ENCODE measurements around the gene MKLN1.

DNA sequence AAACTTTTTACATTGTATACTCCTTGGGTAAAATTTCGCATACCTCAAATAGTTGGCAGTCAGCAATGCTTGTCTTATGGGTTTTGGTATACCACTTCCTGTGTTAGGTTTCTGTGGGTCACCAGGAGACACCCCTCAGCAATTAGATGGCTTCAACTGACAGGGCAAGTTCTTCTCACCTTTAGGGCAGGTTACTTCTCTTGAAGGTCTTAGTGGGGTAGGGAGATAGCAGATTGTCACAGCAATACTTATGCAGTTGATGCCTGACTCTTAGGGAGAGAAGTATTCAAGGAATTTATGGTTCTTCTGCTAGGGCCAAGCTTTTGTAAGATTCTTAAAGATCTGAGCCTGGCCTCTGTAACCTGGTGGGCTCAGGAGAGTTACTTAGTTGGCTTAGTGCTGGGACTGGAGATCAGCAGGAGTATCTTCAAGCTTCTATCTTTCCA lies 42.9 kb downstream of the MKLN1 start:
- TF ChIP-seq, protein P1, sequence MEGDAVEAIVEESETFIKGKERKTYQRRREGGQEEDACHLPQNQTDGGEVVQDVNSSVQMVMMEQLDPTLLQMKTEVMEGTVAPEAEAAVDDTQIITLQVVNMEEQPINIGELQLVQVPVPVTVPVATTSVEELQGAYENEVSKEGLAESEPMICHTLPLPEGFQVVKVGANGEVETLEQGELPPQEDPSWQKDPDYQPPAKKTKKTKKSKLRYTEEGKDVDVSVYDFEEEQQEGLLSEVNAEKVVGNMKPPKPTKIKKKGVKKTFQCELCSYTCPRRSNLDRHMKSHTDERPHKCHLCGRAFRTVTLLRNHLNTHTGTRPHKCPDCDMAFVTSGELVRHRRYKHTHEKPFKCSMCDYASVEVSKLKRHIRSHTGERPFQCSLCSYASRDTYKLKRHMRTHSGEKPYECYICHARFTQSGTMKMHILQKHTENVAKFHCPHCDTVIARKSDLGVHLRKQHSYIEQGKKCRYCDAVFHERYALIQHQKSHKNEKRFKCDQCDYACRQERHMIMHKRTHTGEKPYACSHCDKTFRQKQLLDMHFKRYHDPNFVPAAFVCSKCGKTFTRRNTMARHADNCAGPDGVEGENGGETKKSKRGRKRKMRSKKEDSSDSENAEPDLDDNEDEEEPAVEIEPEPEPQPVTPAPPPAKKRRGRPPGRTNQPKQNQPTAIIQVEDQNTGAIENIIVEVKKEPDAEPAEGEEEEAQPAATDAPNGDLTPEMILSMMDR (IDR thresholded peaks at IDR 0.05; ENCODE audit: low read depth, low read length, missing input control): no peak
- no peak for TF ChIP-seq MAX (IDR thresholded peaks at IDR 0.05)
- no peak for TF ChIP-seq RAD21 (IDR thresholded peaks at IDR 0.05)
- no peak for TF ChIP-seq JUND (IDR thresholded peaks at IDR 0.05)
- no peak for TF ChIP-seq ATF3 (IDR thresholded peaks at IDR 0.05)
- TF ChIP-seq HNF4G (IDR thresholded peaks at IDR 0.05): no peak
- TF ChIP-seq SP1 (IDR thresholded peaks at IDR 0.05): no peak
- TF ChIP-seq FOXA1 (IDR thresholded peaks at IDR 0.05): no peak
- TF ChIP-seq EGR1 (IDR thresholded peaks at IDR 0.05; ENCODE audit: low read depth in 2 of 2): no peak
- TF ChIP-seq RXRA (IDR thresholded peaks at IDR 0.05): no peak
- TF ChIP-seq, protein P2, sequence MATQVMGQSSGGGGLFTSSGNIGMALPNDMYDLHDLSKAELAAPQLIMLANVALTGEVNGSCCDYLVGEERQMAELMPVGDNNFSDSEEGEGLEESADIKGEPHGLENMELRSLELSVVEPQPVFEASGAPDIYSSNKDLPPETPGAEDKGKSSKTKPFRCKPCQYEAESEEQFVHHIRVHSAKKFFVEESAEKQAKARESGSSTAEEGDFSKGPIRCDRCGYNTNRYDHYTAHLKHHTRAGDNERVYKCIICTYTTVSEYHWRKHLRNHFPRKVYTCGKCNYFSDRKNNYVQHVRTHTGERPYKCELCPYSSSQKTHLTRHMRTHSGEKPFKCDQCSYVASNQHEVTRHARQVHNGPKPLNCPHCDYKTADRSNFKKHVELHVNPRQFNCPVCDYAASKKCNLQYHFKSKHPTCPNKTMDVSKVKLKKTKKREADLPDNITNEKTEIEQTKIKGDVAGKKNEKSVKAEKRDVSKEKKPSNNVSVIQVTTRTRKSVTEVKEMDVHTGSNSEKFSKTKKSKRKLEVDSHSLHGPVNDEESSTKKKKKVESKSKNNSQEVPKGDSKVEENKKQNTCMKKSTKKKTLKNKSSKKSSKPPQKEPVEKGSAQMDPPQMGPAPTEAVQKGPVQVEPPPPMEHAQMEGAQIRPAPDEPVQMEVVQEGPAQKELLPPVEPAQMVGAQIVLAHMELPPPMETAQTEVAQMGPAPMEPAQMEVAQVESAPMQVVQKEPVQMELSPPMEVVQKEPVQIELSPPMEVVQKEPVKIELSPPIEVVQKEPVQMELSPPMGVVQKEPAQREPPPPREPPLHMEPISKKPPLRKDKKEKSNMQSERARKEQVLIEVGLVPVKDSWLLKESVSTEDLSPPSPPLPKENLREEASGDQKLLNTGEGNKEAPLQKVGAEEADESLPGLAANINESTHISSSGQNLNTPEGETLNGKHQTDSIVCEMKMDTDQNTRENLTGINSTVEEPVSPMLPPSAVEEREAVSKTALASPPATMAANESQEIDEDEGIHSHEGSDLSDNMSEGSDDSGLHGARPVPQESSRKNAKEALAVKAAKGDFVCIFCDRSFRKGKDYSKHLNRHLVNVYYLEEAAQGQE (IDR thresholded peaks at IDR 0.05): no peak
- no peak for TF ChIP-seq TAF1 (conservative IDR thresholded peaks at IDR 0.05)
- TF ChIP-seq GABPA (IDR thresholded peaks at IDR 0.05 in 1 of 2, conservative IDR thresholded peaks at IDR 0.05 in 1 of 2): no peak
- TF ChIP-seq, protein P3, sequence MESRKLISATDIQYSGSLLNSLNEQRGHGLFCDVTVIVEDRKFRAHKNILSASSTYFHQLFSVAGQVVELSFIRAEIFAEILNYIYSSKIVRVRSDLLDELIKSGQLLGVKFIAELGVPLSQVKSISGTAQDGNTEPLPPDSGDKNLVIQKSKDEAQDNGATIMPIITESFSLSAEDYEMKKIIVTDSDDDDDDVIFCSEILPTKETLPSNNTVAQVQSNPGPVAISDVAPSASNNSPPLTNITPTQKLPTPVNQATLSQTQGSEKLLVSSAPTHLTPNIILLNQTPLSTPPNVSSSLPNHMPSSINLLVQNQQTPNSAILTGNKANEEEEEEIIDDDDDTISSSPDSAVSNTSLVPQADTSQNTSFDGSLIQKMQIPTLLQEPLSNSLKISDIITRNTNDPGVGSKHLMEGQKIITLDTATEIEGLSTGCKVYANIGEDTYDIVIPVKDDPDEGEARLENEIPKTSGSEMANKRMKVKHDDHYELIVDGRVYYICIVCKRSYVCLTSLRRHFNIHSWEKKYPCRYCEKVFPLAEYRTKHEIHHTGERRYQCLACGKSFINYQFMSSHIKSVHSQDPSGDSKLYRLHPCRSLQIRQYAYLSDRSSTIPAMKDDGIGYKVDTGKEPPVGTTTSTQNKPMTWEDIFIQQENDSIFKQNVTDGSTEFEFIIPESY (IDR thresholded peaks at IDR 0.05): no peak
